Measurements from ENCODE around the gene HGD.
"Not testable (repeated sequence)": the region's sequence is repeated elsewhere in the genome, so short reads cannot be mapped to it uniquely, and the experiment has no call there.

HGD gene

GRCh38 chr3:120623727-120624093, 58.3 kb downstream of the HGD start:
- no peak overlapping the region for H3K4me3 ChIP-seq (ENCODE audit: low read depth, low read length)
- no peak for TF ChIP-seq CTCF (IDR thresholded peaks at IDR 0.05; ENCODE audit: low read depth, low read length, missing control alignments)
- no peak for DNase-seq (ENCODE audit: low read depth)

GRCh38 chr3:120622870-120623726, 58.9 kb downstream of the HGD start:
- no peak for DNase-seq (ENCODE audit: low read depth)
- TF ChIP-seq CTCF (IDR thresholded peaks at IDR 0.05; ENCODE audit: low read depth, low read length, missing control alignments) = no peak
- H3K4me3 ChIP-seq (ENCODE audit: low read depth, low read length) = no peak overlapping the region

GRCh38 chr3:120622457-120622856, 59.6 kb downstream of the HGD start:
- no peak for DNase-seq (ENCODE audit: low read depth)
- no peak overlapping the region for H3K4me3 ChIP-seq (ENCODE audit: low read depth, low read length)
- no peak for TF ChIP-seq CTCF (IDR thresholded peaks at IDR 0.05; ENCODE audit: low read depth, low read length, missing control alignments)

- DNase-seq (ENCODE audit: low read depth); H3K4me3 ChIP-seq (ENCODE audit: low read depth, low read length): not testable (repeated sequence)
Observed at GRCh38 chr3:120616745-120617144, 65.3 kb downstream of the HGD start.

GRCh38 chr3:120615847-120616609, 66.0 kb downstream of the HGD start:
- H3K4me3 ChIP-seq (ENCODE audit: low read depth, low read length) = no peak overlapping the region
- no peak for TF ChIP-seq CTCF (IDR thresholded peaks at IDR 0.05; ENCODE audit: low read depth, low read length, missing control alignments)
- DNase-seq (ENCODE audit: low read depth) = no peak

GRCh38 chr3:120614765-120615164, 67.3 kb downstream of the HGD start:
- no peak for TF ChIP-seq CTCF (IDR thresholded peaks at IDR 0.05; ENCODE audit: low read depth, low read length, missing control alignments)
- no peak overlapping the region for H3K4me3 ChIP-seq (ENCODE audit: low read depth, low read length)

GRCh38 chr3:120608506-120608905, 73.5 kb downstream of the HGD start:
- DNase-seq (ENCODE audit: low read depth) = no peak
- no peak overlapping the region for H3K4me3 ChIP-seq (ENCODE audit: low read depth, low read length)
- no peak for TF ChIP-seq CTCF (IDR thresholded peaks at IDR 0.05; ENCODE audit: low read depth, low read length, missing control alignments)

More at GRCh38 chr3:120614765-120615164, 67.3 kb downstream of the HGD start:
- DNase-seq (ENCODE audit: low read depth) = no peak
